Sigmoid colon (tissue), 4 donors: ENCODE measurements around the gene GIGYF2.

Source experiments
- EP300 ChIP-seq, 4 donors: sonication (generic); formaldehyde crosslinking; IDR thresholded peaks; one replicate each; pipeline ENCODE4 v1.6.1; 2017; ENCODE audit warnings: antibody characterized with exemption in 4 of 4
- POLR2A ChIP-seq, 2 donors: fragments of 450-650 bp; IDR thresholded peaks; one replicate each; pipeline ENCODE4 v1.6.1; 2016; ENCODE audit warnings: antibody characterized with exemption in 2 of 2, mild to moderate bottlenecking in 2 of 2, moderate library complexity in 2 of 2
- POLR2AphosphoS5 ChIP-seq, 4 donors: sonication (generic); formaldehyde crosslinking; IDR thresholded peaks; one replicate each; pipeline ENCODE4 v1.6.1; 2017; ENCODE audit warnings: antibody characterized with exemption in 4 of 4
- TF ChIP-seq, protein P1 (sequence below), 4 experiments: fragments of 450-650 bp in 3 of 4; fragments of 200-600 bp in 1 of 4; IDR thresholded peaks; one replicate each; pipeline ENCODE4 v1.5.1; 2016 to 2019; ENCODE audit warnings: antibody characterized with exemption in 4 of 4, mild to moderate bottlenecking in 3 of 4, moderate library complexity in 2 of 4

DNA sequence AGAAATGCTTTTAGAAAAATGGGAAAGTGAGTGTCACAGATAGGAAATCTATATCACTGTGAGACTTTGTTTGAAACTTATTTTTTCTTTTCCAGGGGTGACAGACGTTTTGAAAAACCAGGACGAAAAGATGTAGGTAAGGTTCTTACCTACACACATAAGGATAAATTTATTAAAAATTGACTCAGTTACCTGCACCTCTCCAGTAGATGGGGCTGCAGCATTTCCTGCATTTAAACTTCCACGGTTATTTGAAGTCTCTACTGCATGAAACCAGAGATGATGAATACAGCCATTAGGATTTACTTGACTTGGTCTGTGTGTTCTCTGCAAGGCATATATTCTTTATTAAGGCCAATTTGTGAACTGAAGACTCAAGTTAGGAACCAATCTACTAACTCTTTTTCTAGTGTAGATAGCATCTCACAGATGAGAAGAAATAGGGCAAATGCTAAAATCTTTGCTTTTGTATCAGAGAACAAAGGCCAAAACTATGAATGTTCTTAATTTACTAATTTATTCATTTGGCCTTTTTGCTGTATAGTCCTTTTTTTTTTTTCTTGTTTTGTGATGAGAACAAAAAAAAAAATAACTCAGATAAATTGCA, 64.3 kb downstream of the GIGYF2 start:
- TF ChIP-seq, protein P1, sequence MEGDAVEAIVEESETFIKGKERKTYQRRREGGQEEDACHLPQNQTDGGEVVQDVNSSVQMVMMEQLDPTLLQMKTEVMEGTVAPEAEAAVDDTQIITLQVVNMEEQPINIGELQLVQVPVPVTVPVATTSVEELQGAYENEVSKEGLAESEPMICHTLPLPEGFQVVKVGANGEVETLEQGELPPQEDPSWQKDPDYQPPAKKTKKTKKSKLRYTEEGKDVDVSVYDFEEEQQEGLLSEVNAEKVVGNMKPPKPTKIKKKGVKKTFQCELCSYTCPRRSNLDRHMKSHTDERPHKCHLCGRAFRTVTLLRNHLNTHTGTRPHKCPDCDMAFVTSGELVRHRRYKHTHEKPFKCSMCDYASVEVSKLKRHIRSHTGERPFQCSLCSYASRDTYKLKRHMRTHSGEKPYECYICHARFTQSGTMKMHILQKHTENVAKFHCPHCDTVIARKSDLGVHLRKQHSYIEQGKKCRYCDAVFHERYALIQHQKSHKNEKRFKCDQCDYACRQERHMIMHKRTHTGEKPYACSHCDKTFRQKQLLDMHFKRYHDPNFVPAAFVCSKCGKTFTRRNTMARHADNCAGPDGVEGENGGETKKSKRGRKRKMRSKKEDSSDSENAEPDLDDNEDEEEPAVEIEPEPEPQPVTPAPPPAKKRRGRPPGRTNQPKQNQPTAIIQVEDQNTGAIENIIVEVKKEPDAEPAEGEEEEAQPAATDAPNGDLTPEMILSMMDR (IDR thresholded peaks at IDR 0.05): peak in 2 of 4 experiments; percentile 17 to 25
- TF ChIP-seq POLR2A (IDR thresholded peaks at IDR 0.05): no peak
- no peak for TF ChIP-seq POLR2AphosphoS5 (IDR thresholded peaks at IDR 0.05)
- no peak for TF ChIP-seq EP300 (IDR thresholded peaks at IDR 0.05)
